Nephron (organoid): ENCODE data around the gene MARCHF2.

Experiments used
- H3K27ac Mint-ChIP-seq, 3 experiments: 2 replicates each; pipeline ENCODE4 v1.8.0; 2020; ENCODE audit warnings: mixed read lengths in 3 of 3, mild to moderate bottlenecking in 2 of 3, moderate library complexity in 1 of 3
- H3K27me3 Mint-ChIP-seq: 2 replicates; pipeline ENCODE4 v1.8.0; 2021; ENCODE audit warnings: low read depth, mild to moderate bottlenecking, moderate library complexity, mixed read lengths
- H3K36me3 Mint-ChIP-seq: 2 replicates; pipeline ENCODE4 v1.8.0; 2020; ENCODE audit warnings: low read depth, mixed read lengths
- H3K4me1 Mint-ChIP-seq: 2 replicates; pipeline ENCODE4 v1.8.0; 2020; ENCODE audit warnings: mixed read lengths
- H3K4me3 Mint-ChIP-seq, 3 experiments: 2 replicates each; pipeline ENCODE4 v1.8.0; 2020; ENCODE audit warnings: mild to moderate bottlenecking in 3 of 3, mixed read lengths in 3 of 3, moderate library complexity in 2 of 3
- H3K9me3 Mint-ChIP-seq: 2 replicates; pipeline ENCODE4 v1.8.0; 2020; ENCODE audit warnings: mixed read lengths
- CTCF ChIP-seq, 3 experiments: fragments of 200-600 bp; sonication (generic); IDR thresholded peaks; one replicate each; pipeline ENCODE4 v1.5.0; 2021; ENCODE audit warnings: antibody characterized with exemption in 3 of 3; ENCODE audit not compliant: unreplicated experiment in 3 of 3

Gene MARCHF2

GRCh38 chr19:8444677-8445487 is 31.8 kb downstream of the MARCHF2 start, which contains the start of gene HNRNPM:
Gene HNRNPM, plus strand, starts transcription at chr19:8444975. Its CDS starts 24 bp downstream, at chr19:8444999.
- TF ChIP-seq CTCF (IDR thresholded peaks at IDR 0.05; ENCODE audit: unreplicated experiment in 3 of 3): no peak

GRCh38 chr19:8445488-8446001 is 32.4 kb downstream of the MARCHF2 start:
- no peak for TF ChIP-seq CTCF (IDR thresholded peaks at IDR 0.05; ENCODE audit: unreplicated experiment in 3 of 3)
- H3K4me3 Mint-ChIP-seq: peak overlapping the region; percentile 93 to 98 (median 97)
- no peaks in the 10 kb centered on the region for H3K9me3 Mint-ChIP-seq
- H3K27ac Mint-ChIP-seq: peak overlapping the region; percentile 51 to 92 (median 83)
- peaks cover 42% of the 10 kb centered on the region for H3K4me1 Mint-ChIP-seq
- H3K36me3 Mint-ChIP-seq: peaks cover 31% of the 10 kb centered on the region
- no peaks in the 10 kb centered on the region for H3K27me3 Mint-ChIP-seq

More at GRCh38 chr19:8444677-8445487, 31.8 kb downstream of the MARCHF2 start, which contains the start of gene HNRNPM:
- Mint-ChIP-seq H3K27me3 (no peaks in the 10 kb centered on the region), H3K27ac (peak within 1 kb of the TSS; percentile 97 to 98 (median 97)), H3K4me3 (peak within 1 kb of the TSS; percentile 96 to 98 (median 97)), H3K4me1 (peaks cover 39% of the 10 kb centered on the region), H3K36me3 (peaks cover 31% of the 10 kb centered on the region), H3K9me3 (no peaks in the 10 kb centered on the region)

GRCh38 chr19:8446061-8446709 is 33.1 kb downstream of the MARCHF2 start:
- Mint-ChIP-seq H3K27ac (peak overlapping the region; percentile 51 to 92 (median 83)), H3K4me3 (peak overlapping the region; percentile 93 to 98 (median 97)), H3K27me3 (no peaks in the 10 kb centered on the region), H3K9me3 (no peaks in the 10 kb centered on the region), H3K36me3 (peaks cover 32% of the 10 kb centered on the region), H3K4me1 (peaks cover 43% of the 10 kb centered on the region)
- no peak for TF ChIP-seq CTCF (IDR thresholded peaks at IDR 0.05; ENCODE audit: unreplicated experiment in 3 of 3)

- peak overlapping the region in 2 of 3 experiments; percentile 19 to 79 for H3K27ac Mint-ChIP-seq
- H3K27me3 Mint-ChIP-seq: no peaks in the 10 kb centered on the region
- TF ChIP-seq CTCF (IDR thresholded peaks at IDR 0.05; ENCODE audit: unreplicated experiment in 3 of 3): no peak
- H3K4me1 Mint-ChIP-seq: peaks cover 69% of the 10 kb centered on the region
- peaks cover 45% of the 10 kb centered on the region for H3K36me3 Mint-ChIP-seq
- H3K4me3 Mint-ChIP-seq: peak overlapping the region; percentile 1 to 54 (median 33)
- no peaks in the 10 kb centered on the region for H3K9me3 Mint-ChIP-seq
Measured at GRCh38 chr19:8449830-8450229, 36.7 kb downstream of the MARCHF2 start.

- Mint-ChIP-seq H3K36me3 (peaks cover 51% of the 10 kb centered on the region), H3K27ac (peak overlapping the region in 2 of 3 experiments; percentile 73 to 86), H3K27me3 (no peaks in the 10 kb centered on the region), H3K4me1 (peaks cover 76% of the 10 kb centered on the region), H3K4me3 (peak overlapping the region in 2 of 3 experiments; percentile 23 to 26), H3K9me3 (no peaks in the 10 kb centered on the region)
- TF ChIP-seq CTCF (IDR thresholded peaks at IDR 0.05; ENCODE audit: unreplicated experiment in 3 of 3): no peak
Measured at GRCh38 chr19:8451377-8451776, 38.3 kb downstream of the MARCHF2 start.
